Upper lobe of left lung (tissue), 6 donors: ENCODE results near the gene TENM4. TPM values are rescaled to one million over a fixed set of nuclear protein-coding genes. Genes with fewer than 3 reads are reported as not detected.
A peak's percentile ranks its signal among the peaks of the same experiment; 100 is the strongest.

Experiments
- ATAC-seq, 2 donors: fragments of 200-7000 bp; cut with Tn5 transposase; one replicate each; pipeline ENCODE4 v1.9.1; 2022; ENCODE audit warnings: mild to moderate bottlenecking in 2 of 2, moderate library complexity in 2 of 2; ENCODE audit not compliant: low FRiP score in 2 of 2
- DNase-seq, 2 donors: peaks; one replicate each; pipeline ENCODE4 v3.0.0-alpha.2; 2019 to 2020
- H3K27ac ChIP-seq, 4 donors: fragments of 200-600 bp; sonication (generic); one replicate each; pipeline ENCODE4 v1.5.1; 2016 to 2019
- H3K27me3 ChIP-seq, 4 donors: fragments of 200-600 bp; sonication (generic); one replicate each; pipeline ENCODE4 v1.5.1; 2017 to 2019
- H3K36me3 ChIP-seq, 4 donors: fragments of 200-600 bp; sonication (generic); one replicate each; pipeline ENCODE4 v1.5.1; 2016 to 2019
- H3K4me1 ChIP-seq, 4 donors: fragments of 200-600 bp; sonication (generic); one replicate each; pipeline ENCODE4 v1.5.1; 2018 to 2019
- H3K4me3 ChIP-seq, 4 donors: fragments of 200-600 bp; sonication (generic); one replicate each; pipeline ENCODE4 v1.5.1; 2017 to 2019; ENCODE audit warnings: mild to moderate bottlenecking in 2 of 4, moderate library complexity in 1 of 4
- H3K9me3 ChIP-seq, 4 donors: fragments of 200-600 bp; sonication (generic); one replicate each; pipeline ENCODE4 v1.5.1; 2018 to 2019
- EP300 ChIP-seq, 4 donors: sonication (generic); formaldehyde crosslinking; IDR thresholded peaks; one replicate each; pipeline ENCODE4 v1.5.1; 2017; ENCODE audit warnings: antibody characterized with exemption in 4 of 4, control low read depth in 2 of 4
- POLR2A ChIP-seq, 4 donors: fragments of 450-650 bp; IDR thresholded peaks; one replicate each; pipeline ENCODE4 v1.5.1; 2016 to 2017; ENCODE audit warnings: antibody characterized with exemption in 4 of 4, mild to moderate bottlenecking in 2 of 4
- POLR2AphosphoS5 ChIP-seq, 2 donors: sonication (generic); formaldehyde crosslinking; IDR thresholded peaks; one replicate each; pipeline ENCODE4 v1.5.1; 2017; ENCODE audit warnings: antibody characterized with exemption in 2 of 2
- WGBS, 2 donors: methylation state at CpG; one replicate each; pipeline ENCODE4 v1.1.5; 2017 to 2018; 5-methylcytosine and 5-hydroxymethylcytosine counted together
- total RNA-seq, 6 donors: library from RNA; depleted of rRNA in 4 of 6; stranded (reverse); fragments of >200 nt in 4 of 6; gene quantifications; one replicate each; pipeline versions ENCODE4 v1.1.0 to v1.2.1, GENCODE V29; 2016 to 2021
- TF ChIP-seq, protein P1 (sequence below), 6 experiments: fragments of 450-650 bp in 4 of 6; fragments of 200-600 bp in 2 of 6; sonication (generic) in 2 of 6; IDR thresholded peaks; one replicate each; pipeline ENCODE4 v1.5.1; 2016 to 2019; ENCODE audit warnings: antibody characterized with exemption in 6 of 6
- donor health status: DM: no; HTN: no; CAD: no; lungs with moderate emphysema.
- donor health status: DM: no; HTN: yes; CAD: no; lungs with severe emphysema.

TENM4 gene
- total RNA-seq, 6 donors from 2014 or later, result 0.11 to 20.0 (median 3.7) TPM

DNA sequence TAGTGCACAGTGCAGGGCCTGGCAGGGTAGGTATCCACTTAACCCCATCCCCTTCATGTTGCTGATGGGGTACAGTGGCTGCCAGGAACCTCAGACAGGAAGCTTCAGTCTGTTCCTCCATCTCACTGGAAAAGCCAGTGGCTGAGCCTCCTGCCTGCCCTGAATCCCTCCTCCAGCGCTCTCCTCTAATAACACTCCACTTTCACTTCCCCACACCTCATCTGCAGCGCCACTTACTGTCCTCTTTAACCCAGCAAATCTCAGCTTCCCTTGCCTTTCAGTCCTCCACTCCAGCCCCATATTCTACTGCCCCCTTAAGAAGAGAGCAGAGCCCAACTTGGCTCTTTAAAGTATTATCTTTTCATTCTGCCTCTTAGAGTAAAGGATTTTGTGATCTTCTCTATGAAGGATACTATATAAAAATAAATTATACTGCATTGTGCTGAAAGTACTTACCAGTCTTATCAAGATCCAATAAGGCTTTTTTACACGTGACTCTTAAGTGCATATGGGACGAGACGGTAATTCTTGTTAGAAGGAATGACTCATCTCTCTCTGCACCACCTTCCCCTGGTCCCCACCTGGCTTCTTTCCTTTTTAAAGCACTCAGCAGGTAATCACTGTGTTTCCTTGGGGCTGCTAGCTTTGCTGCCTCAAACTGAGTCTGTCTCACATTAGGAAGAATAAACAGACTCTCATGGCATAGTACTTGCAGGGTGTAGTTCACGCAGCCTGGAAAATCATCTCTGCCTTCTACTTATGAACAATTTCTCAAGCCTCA, 628.1 kb downstream of the TENM4 start:
- Histone ChIP-seq H3K4me1 (peaks cover 8 to 18% (median 10%) of the 10 kb centered on the region in 4 donors), H3K4me3 (no peak overlapping the region), H3K36me3 (no peaks in the 10 kb centered on the region), H3K9me3 (no peaks in the 10 kb centered on the region), H3K27me3 (no peaks in the 10 kb centered on the region), H3K27ac (peak overlapping the region in 2 of 4 donors; percentile 1 to 7)
- WGBS, 2 donors, result 60 to 65% methylated on average over 6 of the region's 6 CpGs
- no peak for TF ChIP-seq POLR2A (IDR thresholded peaks at IDR 0.05)
- no peak for TF ChIP-seq EP300 (IDR thresholded peaks at IDR 0.05)
- TF ChIP-seq, protein P1, sequence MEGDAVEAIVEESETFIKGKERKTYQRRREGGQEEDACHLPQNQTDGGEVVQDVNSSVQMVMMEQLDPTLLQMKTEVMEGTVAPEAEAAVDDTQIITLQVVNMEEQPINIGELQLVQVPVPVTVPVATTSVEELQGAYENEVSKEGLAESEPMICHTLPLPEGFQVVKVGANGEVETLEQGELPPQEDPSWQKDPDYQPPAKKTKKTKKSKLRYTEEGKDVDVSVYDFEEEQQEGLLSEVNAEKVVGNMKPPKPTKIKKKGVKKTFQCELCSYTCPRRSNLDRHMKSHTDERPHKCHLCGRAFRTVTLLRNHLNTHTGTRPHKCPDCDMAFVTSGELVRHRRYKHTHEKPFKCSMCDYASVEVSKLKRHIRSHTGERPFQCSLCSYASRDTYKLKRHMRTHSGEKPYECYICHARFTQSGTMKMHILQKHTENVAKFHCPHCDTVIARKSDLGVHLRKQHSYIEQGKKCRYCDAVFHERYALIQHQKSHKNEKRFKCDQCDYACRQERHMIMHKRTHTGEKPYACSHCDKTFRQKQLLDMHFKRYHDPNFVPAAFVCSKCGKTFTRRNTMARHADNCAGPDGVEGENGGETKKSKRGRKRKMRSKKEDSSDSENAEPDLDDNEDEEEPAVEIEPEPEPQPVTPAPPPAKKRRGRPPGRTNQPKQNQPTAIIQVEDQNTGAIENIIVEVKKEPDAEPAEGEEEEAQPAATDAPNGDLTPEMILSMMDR (IDR thresholded peaks at IDR 0.05), result no peak
- TF ChIP-seq POLR2AphosphoS5 (IDR thresholded peaks at IDR 0.05), result no peak
- DNase-seq (peak in 1 of 2 donors; percentile 63), ATAC-seq (peak; percentile 38 to 65)

DNA sequence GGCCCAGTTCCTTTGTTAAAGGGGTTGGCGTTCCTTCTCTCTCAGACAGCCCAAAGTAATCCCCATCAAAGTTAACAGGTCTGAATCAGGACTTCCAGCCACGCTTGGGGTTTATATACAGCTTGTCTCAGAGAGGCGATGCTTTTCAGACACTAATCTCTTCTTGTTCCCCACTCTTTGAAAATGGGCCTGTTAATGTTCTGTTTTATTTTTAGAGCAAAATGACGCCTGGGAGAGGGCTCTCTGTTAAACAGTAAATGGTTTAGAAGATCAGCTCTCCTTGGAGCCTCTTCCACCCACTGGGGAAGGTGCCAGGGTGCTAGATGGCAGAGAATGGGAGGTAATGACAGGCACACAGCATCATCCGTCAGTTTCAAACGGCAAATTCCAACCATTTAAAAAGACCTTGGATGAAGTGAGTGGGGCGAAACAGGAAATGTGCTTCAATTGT, 630.2 kb downstream of the TENM4 start:
- no peak for DNase-seq
- Histone ChIP-seq H3K36me3 (no peaks in the 10 kb centered on the region), H3K9me3 (no peaks in the 10 kb centered on the region), H3K4me3 (no peak overlapping the region), H3K4me1 (peaks cover 8 to 18% (median 10%) of the 10 kb centered on the region in 4 donors), H3K27ac (peak overlapping the region; percentile 7 to 79 (median 30)), H3K27me3 (no peaks in the 10 kb centered on the region)
- 65 to 77% methylated on average over 7 of the region's 7 CpGs for WGBS, 2 donors
- TF ChIP-seq, protein P1 (IDR thresholded peaks at IDR 0.05), result no peak
- TF ChIP-seq EP300 (IDR thresholded peaks at IDR 0.05) (no peak), POLR2A (IDR thresholded peaks at IDR 0.05) (no peak), POLR2AphosphoS5 (IDR thresholded peaks at IDR 0.05) (no peak)
- ATAC-seq, result no peak

GRCh38 chr11:78809931-78810541, 630.8 kb downstream of the TENM4 start:
- no peaks in the 10 kb centered on the region for H3K36me3 ChIP-seq
- H3K27ac ChIP-seq, result peak overlapping the region in 3 of 4 donors; percentile 7 to 79 (median 46)
- DNase-seq (no peak), ATAC-seq (no peak)
- no peak for TF ChIP-seq POLR2A (IDR thresholded peaks at IDR 0.05)
- no peak for TF ChIP-seq EP300 (IDR thresholded peaks at IDR 0.05)
- TF ChIP-seq POLR2AphosphoS5 (IDR thresholded peaks at IDR 0.05), result no peak
- TF ChIP-seq, protein P1 (IDR thresholded peaks at IDR 0.05), result no peak
- 70 to 74% methylated on average over 7 of the region's 7 CpGs for WGBS, 2 donors
- peaks cover 8 to 18% (median 10%) of the 10 kb centered on the region in 4 donors for H3K4me1 ChIP-seq
- no peaks in the 10 kb centered on the region for H3K9me3 ChIP-seq
- no peak overlapping the region for H3K4me3 ChIP-seq
- no peaks in the 10 kb centered on the region for H3K27me3 ChIP-seq

DNA sequence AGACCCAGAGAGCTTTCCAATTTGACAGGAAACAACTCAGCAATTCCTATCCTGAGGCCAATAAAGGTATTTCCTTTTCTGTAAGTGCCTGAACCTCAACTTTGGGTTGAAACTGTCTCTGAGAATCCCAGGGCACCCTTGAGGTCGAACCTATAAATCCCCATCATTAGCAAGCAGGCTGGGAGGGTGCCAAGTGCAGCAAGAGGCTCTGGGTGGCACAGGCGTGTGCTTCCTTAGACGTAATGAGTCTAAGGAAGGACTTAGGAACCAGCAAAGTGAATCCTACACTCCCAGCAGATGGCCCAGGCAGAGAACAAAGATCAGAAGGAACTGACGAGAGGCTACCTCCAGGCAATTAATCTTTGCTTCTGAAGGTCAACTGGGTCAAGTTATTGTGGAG, 631.9 kb downstream of the TENM4 start:
- H3K27ac ChIP-seq, result peak overlapping the region in 2 of 4 donors; percentile 0 to 46

GRCh38 chr11:78807351-78807750, 633.5 kb downstream of the TENM4 start:
- no peaks in the 10 kb centered on the region for H3K9me3 ChIP-seq
- H3K4me3 ChIP-seq, result no peak overlapping the region
- 84 to 94% methylated on average over 2 of the region's 2 CpGs for WGBS, 2 donors
- H3K4me1 ChIP-seq, result peaks cover 5 to 17% (median 13%) of the 10 kb centered on the region in 4 donors
- no peaks in the 10 kb centered on the region for H3K36me3 ChIP-seq
- no peaks in the 10 kb centered on the region for H3K27me3 ChIP-seq
- TF ChIP-seq POLR2A (IDR thresholded peaks at IDR 0.05), result no peak
- TF ChIP-seq, protein P1 (IDR thresholded peaks at IDR 0.05), result no peak
- no peak for TF ChIP-seq EP300 (IDR thresholded peaks at IDR 0.05)
- no peak for TF ChIP-seq POLR2AphosphoS5 (IDR thresholded peaks at IDR 0.05)
- ATAC-seq, result no peak
- H3K27ac ChIP-seq, result no peak overlapping the region
- no peak for DNase-seq

More for the DNA sequence above, 631.9 kb downstream of the TENM4 start:
- Histone ChIP-seq H3K4me1 (peaks cover 8 to 18% (median 10%) of the 10 kb centered on the region in 4 donors), H3K4me3 (no peak overlapping the region), H3K27me3 (no peaks in the 10 kb centered on the region), H3K36me3 (no peaks in the 10 kb centered on the region), H3K9me3 (no peaks in the 10 kb centered on the region)
- WGBS, 2 donors, result 52 to 77% methylated on average over 4 of the region's 4 CpGs
- ATAC-seq, result no peak
- no peak for DNase-seq
- TF ChIP-seq POLR2A (IDR thresholded peaks at IDR 0.05), result no peak
